Bronchial epithelial cell (primary cell): ENCODE results near the gene CLTC. TPM values are rescaled to one million over a fixed set of nuclear protein-coding genes. Genes with fewer than 3 reads are reported as not detected.

Source experiments
- DNase-seq: peaks from one replicate; pipeline ENCODE4 v3.0.0-alpha.2; 2010; ENCODE audit warnings: low read depth
- FAIRE-seq: peaks from 2 replicates; lab custom pipeline; 2011; peaks lifted over from hg19 to GRCh38; lab: Jason Lieb, UNC
- H3K27me3 ChIP-seq: 2 replicates; pipeline ENCODE4 v1.5.1; 2011; ENCODE audit warnings: low read length; ENCODE audit not compliant: control insufficient read depth, insufficient read depth
- H3K36me3 ChIP-seq: 2 replicates; pipeline ENCODE4 v1.5.1; 2011; ENCODE audit warnings: low read length; ENCODE audit not compliant: control insufficient read depth, insufficient read depth
- H3K4me3 ChIP-seq: 2 replicates; pipeline ENCODE4 v1.5.1; 2011; ENCODE audit warnings: mild to moderate bottlenecking, low read depth, low read length, control low read depth
- total RNA-seq: library from RNA; depleted of rRNA; stranded (reverse); fragments of >200 nt; gene quantifications from 2 replicates; pipeline ENCODE4 v1.2.1, GENCODE V29; 2014
- TF ChIP-seq, protein P1 (sequence below): IDR thresholded peaks from 2 replicates; pipeline ENCODE4 v1.5.1; 2011; ENCODE audit warnings: mild to moderate bottlenecking, moderate library complexity, low read length, control low read depth, inconsistent platforms; ENCODE audit not compliant: insufficient read depth, severe bottlenecking

CLTC gene
- total RNA-seq, 1 donor from 2014 or later: 251 TPM

GRCh38 chr17:59730268-59730834 lies 110.7 kb downstream of the CLTC start:
- DNase-seq: no peak
- no peak for FAIRE-seq
- H3K4me3 ChIP-seq: no peak overlapping the region
- TF ChIP-seq, protein P1, sequence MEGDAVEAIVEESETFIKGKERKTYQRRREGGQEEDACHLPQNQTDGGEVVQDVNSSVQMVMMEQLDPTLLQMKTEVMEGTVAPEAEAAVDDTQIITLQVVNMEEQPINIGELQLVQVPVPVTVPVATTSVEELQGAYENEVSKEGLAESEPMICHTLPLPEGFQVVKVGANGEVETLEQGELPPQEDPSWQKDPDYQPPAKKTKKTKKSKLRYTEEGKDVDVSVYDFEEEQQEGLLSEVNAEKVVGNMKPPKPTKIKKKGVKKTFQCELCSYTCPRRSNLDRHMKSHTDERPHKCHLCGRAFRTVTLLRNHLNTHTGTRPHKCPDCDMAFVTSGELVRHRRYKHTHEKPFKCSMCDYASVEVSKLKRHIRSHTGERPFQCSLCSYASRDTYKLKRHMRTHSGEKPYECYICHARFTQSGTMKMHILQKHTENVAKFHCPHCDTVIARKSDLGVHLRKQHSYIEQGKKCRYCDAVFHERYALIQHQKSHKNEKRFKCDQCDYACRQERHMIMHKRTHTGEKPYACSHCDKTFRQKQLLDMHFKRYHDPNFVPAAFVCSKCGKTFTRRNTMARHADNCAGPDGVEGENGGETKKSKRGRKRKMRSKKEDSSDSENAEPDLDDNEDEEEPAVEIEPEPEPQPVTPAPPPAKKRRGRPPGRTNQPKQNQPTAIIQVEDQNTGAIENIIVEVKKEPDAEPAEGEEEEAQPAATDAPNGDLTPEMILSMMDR: no peak
- H3K36me3 ChIP-seq: no peaks in the 10 kb centered on the region
- H3K27me3 ChIP-seq: no peaks in the 10 kb centered on the region

DNA sequence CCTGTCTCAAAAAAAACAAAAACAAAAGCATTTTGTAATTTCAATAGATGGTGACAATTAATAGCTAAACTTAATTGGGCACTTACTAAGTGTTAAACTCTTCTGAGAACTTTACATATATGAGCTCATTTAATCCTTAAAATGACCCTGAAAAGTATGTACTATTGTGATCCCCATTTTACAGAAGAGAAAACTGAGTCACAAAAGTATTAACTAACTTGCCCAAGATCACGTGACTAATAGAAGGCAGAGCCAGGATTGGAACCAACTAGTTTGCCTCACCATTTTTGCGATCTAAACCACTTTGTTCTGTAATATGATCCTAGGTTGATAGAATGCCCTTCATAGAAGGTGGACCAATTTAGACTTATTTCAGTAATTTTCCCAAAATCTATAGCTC lies 114.0 kb downstream of the CLTC start:
- no peak overlapping the region for H3K4me3 ChIP-seq
- no peaks in the 10 kb centered on the region for H3K27me3 ChIP-seq
- no peak for FAIRE-seq
- TF ChIP-seq, protein P1: no peak
- H3K36me3 ChIP-seq: no peaks in the 10 kb centered on the region
- DNase-seq: no peak

DNA sequence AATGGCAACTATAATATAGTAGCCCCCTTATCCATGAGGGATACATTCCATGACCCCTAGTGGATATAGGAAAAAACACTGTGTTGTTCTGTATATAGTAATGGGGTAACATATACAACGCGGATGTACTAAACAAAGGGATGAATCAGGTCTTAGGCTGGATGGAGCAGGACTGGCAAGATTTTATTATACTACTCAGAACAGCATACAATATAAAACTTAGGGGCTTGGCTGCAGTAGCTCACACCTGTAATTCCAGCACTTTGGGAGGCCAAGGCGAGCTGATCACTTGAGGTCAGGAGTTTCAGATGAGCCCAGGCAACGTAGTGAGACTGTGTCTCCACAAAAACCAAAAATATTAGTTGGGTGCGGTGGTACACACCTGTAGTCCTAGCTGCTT lies 114.5 kb downstream of the CLTC start:
- TF ChIP-seq, protein P1: no peak
- Histone ChIP-seq H3K4me3 (no peak overlapping the region), H3K27me3 (no peaks in the 10 kb centered on the region), H3K36me3 (no peaks in the 10 kb centered on the region)
- DNase-seq (no peak), FAIRE-seq (no peak)

GRCh38 chr17:59737324-59737723 lies 117.6 kb downstream of the CLTC start:
- Histone ChIP-seq H3K36me3 (no peaks in the 10 kb centered on the region), H3K4me3 (no peak overlapping the region), H3K27me3 (no peaks in the 10 kb centered on the region)
- DNase-seq (no peak), FAIRE-seq (no peak)
- TF ChIP-seq, protein P1: no peak

GRCh38 chr17:59743842-59744241 lies 124.1 kb downstream of the CLTC start:
- FAIRE-seq (no peak), DNase-seq (no peak)
- Histone ChIP-seq H3K36me3 (peaks cover 3% of the 10 kb centered on the region), H3K27me3 (no peaks in the 10 kb centered on the region), H3K4me3 (no peak overlapping the region)
- TF ChIP-seq, protein P1: no peak

DNA sequence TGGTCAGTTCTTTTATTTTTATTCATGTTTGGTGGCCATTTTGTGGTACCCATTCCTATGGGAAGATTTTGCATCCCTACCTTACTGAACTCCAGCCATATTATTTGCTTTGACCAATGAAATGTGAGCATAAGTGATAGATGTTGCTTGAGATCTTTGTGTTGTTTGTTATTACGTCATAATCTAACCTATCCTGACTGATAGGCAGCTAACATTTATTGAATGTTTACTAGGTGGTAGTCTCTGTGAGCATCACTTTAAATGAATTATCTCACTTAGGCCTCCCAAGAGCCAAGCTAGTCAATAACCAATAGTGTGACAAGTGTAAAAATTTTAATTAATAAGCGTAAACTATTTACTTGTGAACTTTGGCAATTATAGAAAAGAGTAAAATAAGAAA lies 125.3 kb downstream of the CLTC start:
- TF ChIP-seq, protein P1: no peak
- no peak for DNase-seq
- H3K27me3 ChIP-seq: no peaks in the 10 kb centered on the region
- FAIRE-seq: no peak
- no peak overlapping the region for H3K4me3 ChIP-seq
- peaks cover 3% of the 10 kb centered on the region for H3K36me3 ChIP-seq
